IMR-90 (cell line): ENCODE data around the gene TRAF6. TPM values are rescaled to one million over a fixed set of nuclear protein-coding genes. Genes with fewer than 3 reads are reported as not detected.

Experiments
- ATAC-seq: fragments of 200-7000 bp; cut with Tn5 transposase; 2 replicates; pipeline ENCODE4 v1.9.1; 2020; ENCODE audit warnings: low read depth, mild to moderate bottlenecking, moderate library complexity
- BruUV-seq: library from RNA; stranded (reverse); fragments of 400-500 nt; replicated peaks from 2 replicates; lab custom pipeline; 2021; lab: Mats Ljungman, UMichigan
- CTCF ChIA-PET: fragments of 300-600 bp; formaldehyde crosslinking; extraction: SDS; loops from one replicate; lab custom pipeline; 2021; ENCODE audit warnings: antibody characterized with exemption; lab: Yijun Ruan, JAX
- POLR2A ChIA-PET: fragments of 300-600 bp; sonication (Branson Sonifier 250); formaldehyde crosslinking; loops from one replicate; lab custom pipeline; 2022; ENCODE audit warnings: antibody characterized with exemption; ENCODE audit not compliant: unreplicated experiment; lab: Charles Lee
- DNase-seq: peaks from one replicate; pipeline ENCODE4 v3.0.0; 2013
- H2AFZ ChIP-seq: replicated peaks from 2 replicates; pipeline ENCODE3; 2013; ENCODE audit warnings: low read length, mild to moderate bottlenecking; ENCODE audit not compliant: poor library complexity
- H2AK5ac ChIP-seq: 2 replicates; pipeline ENCODE4 v1.6.1; 2013; ENCODE audit warnings: low read depth, low read length, inconsistent platforms
- H2AK9ac ChIP-seq: replicated peaks from 2 replicates; pipeline ENCODE3; 2013; ENCODE audit warnings: mild to moderate bottlenecking, low read depth, low read length, moderate library complexity; ENCODE audit not compliant: poor library complexity
- H2BK120ac ChIP-seq: 2 replicates; pipeline ENCODE4 v1.6.1; 2013; ENCODE audit warnings: low read depth, low read length, inconsistent platforms
- H2BK15ac ChIP-seq: 3 replicates; pipeline ENCODE4 v1.6.1; 2013; ENCODE audit warnings: low read depth, low read length, inconsistent platforms
- H2BK20ac ChIP-seq: 2 replicates; pipeline ENCODE4 v1.6.1; 2013; ENCODE audit warnings: low read depth, mild to moderate bottlenecking, inconsistent platforms, low read length, moderate library complexity
- H2BK5ac ChIP-seq: 2 replicates; pipeline ENCODE4 v1.6.1; 2013; ENCODE audit warnings: mild to moderate bottlenecking, low read depth, low read length, inconsistent platforms; ENCODE audit not compliant: poor library complexity, severe bottlenecking
- H3K14ac ChIP-seq: replicated peaks from 2 replicates; pipeline ENCODE4 v1.6.1; 2013; ENCODE audit warnings: low read depth, low read length, inconsistent platforms
- H3K18ac ChIP-seq: 2 replicates; pipeline ENCODE4 v1.6.1; 2013; ENCODE audit warnings: low read depth, low read length, control low read depth
- H3K23ac ChIP-seq: 2 replicates; pipeline ENCODE4 v1.6.1; 2013; ENCODE audit warnings: low read depth, low read length, inconsistent platforms
- H3K27ac ChIP-seq: 2 replicates; pipeline ENCODE4 v1.5.1; 2013; ENCODE audit warnings: mild to moderate bottlenecking, control low read depth, low read length; ENCODE audit not compliant: insufficient read depth
- H3K27me3 ChIP-seq: 2 replicates; pipeline ENCODE4 v1.6.1; 2013; ENCODE audit warnings: low read length; ENCODE audit not compliant: control insufficient read depth, insufficient read depth
- H3K36me3 ChIP-seq: 2 replicates; pipeline ENCODE4 v1.6.1; 2013; ENCODE audit warnings: low read length, mixed read lengths; ENCODE audit not compliant: control insufficient read depth, insufficient read depth
- H3K4ac ChIP-seq: 2 replicates; pipeline ENCODE4 v1.6.1; 2013; ENCODE audit warnings: low read depth, low read length, inconsistent platforms
- H3K4me1 ChIP-seq: 2 replicates; pipeline ENCODE4 v1.6.1; 2013; ENCODE audit warnings: low read length, mixed read lengths; ENCODE audit not compliant: control insufficient read depth, insufficient read depth
- H3K4me2 ChIP-seq: 2 replicates; pipeline ENCODE4 v1.6.1; 2013; ENCODE audit warnings: low read depth, mild to moderate bottlenecking, control low read depth, low read length, moderate library complexity
- H3K4me3 ChIP-seq: 2 replicates; pipeline ENCODE4 v1.5.1; 2013; ENCODE audit warnings: low read depth, mild to moderate bottlenecking, control low read depth, low read length, moderate library complexity; ENCODE audit not compliant: insufficient read depth
- H3K56ac ChIP-seq: 2 replicates; pipeline ENCODE4 v1.6.1; 2013; ENCODE audit warnings: low read length, inconsistent platforms; ENCODE audit not compliant: insufficient read depth; ENCODE audit errors: extremely low read depth
- H3K79me1 ChIP-seq, 2 experiments: 2 replicates each; pipeline ENCODE4 v1.6.1; 2013; ENCODE audit warnings: low read length in 2 of 2, inconsistent platforms in 1 of 2, low read depth in 1 of 2
- H3K9ac ChIP-seq: 2 replicates; pipeline ENCODE4 v1.6.1; 2013; ENCODE audit warnings: low read depth, low read length, control low read depth
- H3K9me1 ChIP-seq: 2 replicates; pipeline ENCODE4 v1.6.1; 2013; ENCODE audit warnings: low read length, inconsistent platforms; ENCODE audit not compliant: insufficient read depth
- H3K9me3 ChIP-seq: 2 replicates; pipeline ENCODE4 v1.6.1; 2013; ENCODE audit warnings: low read length; ENCODE audit not compliant: control insufficient read depth, insufficient read depth
- H4K20me1 ChIP-seq: 2 replicates; pipeline ENCODE4 v1.6.1; 2013; ENCODE audit warnings: low read length, inconsistent platforms; ENCODE audit not compliant: insufficient read depth
- H4K5ac ChIP-seq: 2 replicates; pipeline ENCODE4 v1.6.1; 2013; ENCODE audit warnings: mild to moderate bottlenecking, low read depth, low read length, control low read depth
- H4K8ac ChIP-seq, 2 experiments: 2 replicates each; pipeline ENCODE4 v1.6.1; 2013; ENCODE audit warnings: low read depth in 2 of 2, low read length in 2 of 2, control low read depth in 1 of 2, inconsistent platforms in 1 of 2
- H4K91ac ChIP-seq: 2 replicates; pipeline ENCODE4 v1.6.1; 2013; ENCODE audit warnings: low read depth, low read length, inconsistent platforms; ENCODE audit not compliant: insufficient read depth
- CEBPB ChIP-seq: IDR thresholded peaks from 2 replicates; pipeline ENCODE4 v1.6.1; 2012; ENCODE audit warnings: low read depth, low read length, improper control_type of control experiment
- CHD1 ChIP-seq: IDR thresholded peaks from 2 replicates; pipeline ENCODE4 v1.6.1; 2012; ENCODE audit warnings: low read depth, low read length, improper control_type of control experiment
- dilution Hi-C: fragments of 300-500 bp; cut with HindIII; formaldehyde crosslinking; loops from one replicate; pipeline ENCODE4 v1.14.3; 2018; ENCODE audit warnings: low sequenced_read_pairs; ENCODE audit not compliant: unreplicated experiment
- in situ Hi-C: fragments of 300-500 bp; cut with MboI; formaldehyde crosslinking; loops from 3 replicates; pipeline ENCODE4 v1.14.3; 2019; ENCODE audit warnings: low sequenced_read_pairs, inconsistent platforms, mixed read lengths
- intact Hi-C: fragments of 100-400 bp; cut with micrococcal nuclease; formaldehyde crosslinking; loops from 2 replicates; pipeline ENCODE4 v1.10.0; 2022
- polyA plus RNA-seq, 3 experiments: library from polyadenylated mRNA; depleted of rRNA; stranded (reverse); fragments of >200 nt; gene quantifications; 2 replicates each; pipeline ENCODE4 v1.2.3, GENCODE V29; 2012; ENCODE audit warnings: low replicate concordance in 1 of 3
- total RNA-seq: library from RNA; depleted of rRNA; stranded (reverse); fragments of >200 nt; gene quantifications from 2 replicates; pipeline ENCODE4 v1.2.3, GENCODE V29; 2012

The TRAF6 gene
- total and polyA plus RNA-seq, 2 of the 4 experiments (the other 2 are of a cell fraction) = 6.0 to 17.6 TPM

- Histone ChIP-seq H3K23ac (no peak overlapping the region), H2AFZ (no peak overlapping the region), H4K5ac (no peak overlapping the region), H4K20me1 (no peaks in the 10 kb centered on the region), H2AK9ac (no peak overlapping the region), H2BK20ac (no peak overlapping the region), H3K4ac (no peak overlapping the region), H3K79me1 (no peaks in the 10 kb centered on the region), H2BK5ac (no peak overlapping the region), H4K91ac (no peak overlapping the region), H3K27me3 (peaks cover 3% of the 10 kb centered on the region), H3K56ac (no peak overlapping the region), H3K4me1 (no peaks in the 10 kb centered on the region), H3K4me2 (no peak overlapping the region), H3K9me3 (no peaks in the 10 kb centered on the region), H2BK120ac (no peak overlapping the region), H2BK15ac (no peak overlapping the region), H3K36me3 (no peaks in the 10 kb centered on the region), H3K18ac (no peak overlapping the region), H2AK5ac (no peak overlapping the region), H3K9me1 (no peaks in the 10 kb centered on the region), H3K4me3 (no peak overlapping the region), H3K9ac (no peak overlapping the region), H3K27ac (no peak overlapping the region), H3K14ac (no peak overlapping the region), H4K8ac (no peak overlapping the region)
- no peak for TF ChIP-seq CHD1
- 0 out of 2 replicates have a peak, but pooled peaks have one; percentile 24 for TF ChIP-seq CEBPB
- in situ Hi-C loops (no loop called here), intact Hi-C loops (no loop called here), dilution Hi-C loops (no loop called here)
- ChIA-PET POLR2A (no interaction called here), CTCF (interaction anchor here (0.6 to 1.0 kb wide), 2 partner anchors 20 to 45 kb away, joined by 3 read pairs; partner anchors contain the start of gene TRAF6)
- BruUV-seq = no TSS peak
- ATAC-seq (no peak), DNase-seq (no peak)
Observed at GRCh38 chr11:36530840-36531239, 20.8 kb upstream of the TRAF6 start.
